Esophagus muscularis mucosa (tissue), 4 donors: Measurements from ENCODE around the gene SNCB. TPM values are rescaled to one million over a fixed set of nuclear protein-coding genes. Genes with fewer than 3 reads are reported as not detected.

Experiments used
- DNase-seq: peaks from one replicate; pipeline ENCODE4 v3.0.0-alpha.2; 2017; ENCODE audit errors: extremely low spot score
- H3K27ac ChIP-seq, 4 donors: fragments of 200-600 bp; sonication (generic); replicated peaks in 1 of 4; 1 replicate in 3 of 4; 2 replicates in 1 of 4; pipeline ENCODE4 v1.5.1; 2016 to 2019; ENCODE audit warnings: mild to moderate bottlenecking in 1 of 4
- H3K27me3 ChIP-seq, 4 donors: fragments of 200-600 bp; sonication (generic); one replicate each; pipeline versions ENCODE4 v1.5.1 to v1.6.0; 2016 to 2019
- H3K36me3 ChIP-seq, 4 donors: fragments of 200-600 bp; sonication (generic); one replicate each; pipeline ENCODE4 v1.5.1; 2016 to 2019
- H3K4me1 ChIP-seq, 4 donors: fragments of 200-600 bp; sonication (generic); one replicate each; pipeline ENCODE4 v1.5.1; 2016 to 2019
- H3K4me3 ChIP-seq, 4 donors: fragments of 200-600 bp; sonication (generic); 1 replicate in 2 of 4; 2 replicates in 2 of 4; pipeline ENCODE4 v1.5.1; 2016 to 2019; ENCODE audit warnings: mild to moderate bottlenecking in 4 of 4, moderate library complexity in 1 of 4
- H3K9me3 ChIP-seq, 4 donors: fragments of 200-600 bp; sonication (generic); 1 replicate in 3 of 4; 2 replicates in 1 of 4; pipeline ENCODE4 v1.5.1; 2016 to 2019
- CTCF ChIP-seq, 3 experiments: fragments of 200-600 bp in 2 of 3; fragments of 450-650 bp in 1 of 3; sonication (generic) in 2 of 3; IDR thresholded peaks; one replicate each; pipeline ENCODE4 v1.5.1; 2017 to 2019; ENCODE audit warnings: antibody characterized with exemption in 3 of 3, mild to moderate bottlenecking in 2 of 3, moderate library complexity in 1 of 3
- EP300 ChIP-seq: sonication (generic); formaldehyde crosslinking; IDR thresholded peaks from one replicate; pipeline ENCODE4 v1.6.1; 2017; ENCODE audit warnings: antibody characterized with exemption
- POLR2A ChIP-seq: fragments of 450-650 bp; IDR thresholded peaks from one replicate; pipeline ENCODE4 v1.6.1; 2017; ENCODE audit warnings: antibody characterized with exemption, moderate library complexity, mild to moderate bottlenecking, low read depth
- POLR2AphosphoS5 ChIP-seq, 2 donors: sonication (generic); formaldehyde crosslinking; IDR thresholded peaks; one replicate each; pipeline ENCODE4 v1.6.1; 2017; ENCODE audit warnings: antibody characterized with exemption in 2 of 2
- WGBS: methylation state at CpG from one replicate; pipeline ENCODE4 v1.1.5; 2018; 5-methylcytosine and 5-hydroxymethylcytosine counted together
- intact Hi-C: fragments of 100-400 bp; cut with DNase I; formaldehyde crosslinking; loops from one replicate; pipeline ENCODE4 v1.15.1; 2023
- total RNA-seq, 4 donors: library from RNA; depleted of rRNA; stranded (reverse); fragments of >200 nt; gene quantifications; one replicate each; pipeline versions ENCODE4 v1.1.0 to v1.2.1, GENCODE V29; 2016

SNCB gene
- total RNA-seq, 4 donors from 2014 or later, result not detected

DNA sequence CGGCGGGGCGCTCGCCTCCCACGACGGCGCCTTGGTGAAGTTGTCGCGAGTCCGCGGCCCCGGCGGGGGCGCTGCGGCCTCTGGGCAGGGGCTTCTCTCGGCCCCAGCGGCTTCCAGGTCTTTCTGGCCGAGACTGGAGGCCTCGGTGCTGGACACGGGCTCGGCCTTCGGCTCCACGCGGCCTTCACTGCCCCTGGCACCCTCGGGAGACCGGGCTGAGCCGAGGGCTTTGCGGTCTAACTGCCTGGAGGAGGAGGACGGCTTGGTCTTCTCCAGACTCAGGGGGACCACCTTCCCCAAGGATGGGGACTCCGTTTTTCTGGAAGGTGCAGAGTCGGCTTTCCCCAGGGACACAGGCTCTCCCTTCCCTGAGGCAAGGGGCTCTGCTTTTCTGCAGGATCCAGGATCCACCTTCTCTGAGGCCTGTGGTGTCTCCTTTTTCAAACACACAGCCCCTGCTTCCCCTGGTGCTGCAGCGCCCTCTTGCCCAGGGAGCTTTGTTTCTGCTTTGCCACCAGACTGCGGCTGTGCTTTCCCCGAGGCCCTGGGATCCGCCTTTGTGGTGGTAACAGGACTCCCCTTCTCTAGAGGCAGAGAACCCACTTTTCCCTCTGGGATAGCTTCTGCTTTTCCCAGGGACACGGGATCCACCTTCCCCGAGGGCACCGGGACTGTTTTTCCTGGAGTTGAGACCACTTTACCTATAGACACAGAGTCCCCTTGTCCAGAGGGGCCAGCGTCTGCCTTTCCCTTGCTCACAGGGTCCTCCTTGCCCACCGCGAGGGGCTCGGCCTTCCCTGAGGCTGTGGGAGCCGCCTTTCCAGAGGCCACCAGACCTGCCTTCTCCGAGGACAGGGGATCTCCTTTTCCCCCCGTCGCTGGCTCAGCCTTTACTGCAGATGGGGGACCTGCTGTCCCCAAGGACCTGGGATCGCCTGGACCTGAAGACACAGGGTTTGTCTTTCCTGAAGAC, 32.6 kb downstream of the SNCB start:
- H3K4me3 ChIP-seq, result peak overlapping the region; percentile 45 to 58 (median 48)
- peaks cover 4 to 17% (median 12%) of the 10 kb centered on the region in 4 donors for H3K4me1 ChIP-seq
- WGBS, result 90% methylated on average over 21 of the region's 47 CpGs
- intact Hi-C loops, result no loop called here
- no peak overlapping the region for H3K27ac ChIP-seq
- H3K9me3 ChIP-seq, result no peaks in the 10 kb centered on the region
- TF ChIP-seq POLR2A (no peak), EP300 (no peak), POLR2AphosphoS5 (IDR thresholded peaks at IDR 0.05) (no peak), CTCF (IDR thresholded peaks at IDR 0.05) (no peak)
- no peaks in the 10 kb centered on the region for H3K36me3 ChIP-seq
- DNase-seq, result no peak
- peaks cover 0 to 62% (median 0%) of the 10 kb centered on the region in 4 donors for H3K27me3 ChIP-seq

DNA sequence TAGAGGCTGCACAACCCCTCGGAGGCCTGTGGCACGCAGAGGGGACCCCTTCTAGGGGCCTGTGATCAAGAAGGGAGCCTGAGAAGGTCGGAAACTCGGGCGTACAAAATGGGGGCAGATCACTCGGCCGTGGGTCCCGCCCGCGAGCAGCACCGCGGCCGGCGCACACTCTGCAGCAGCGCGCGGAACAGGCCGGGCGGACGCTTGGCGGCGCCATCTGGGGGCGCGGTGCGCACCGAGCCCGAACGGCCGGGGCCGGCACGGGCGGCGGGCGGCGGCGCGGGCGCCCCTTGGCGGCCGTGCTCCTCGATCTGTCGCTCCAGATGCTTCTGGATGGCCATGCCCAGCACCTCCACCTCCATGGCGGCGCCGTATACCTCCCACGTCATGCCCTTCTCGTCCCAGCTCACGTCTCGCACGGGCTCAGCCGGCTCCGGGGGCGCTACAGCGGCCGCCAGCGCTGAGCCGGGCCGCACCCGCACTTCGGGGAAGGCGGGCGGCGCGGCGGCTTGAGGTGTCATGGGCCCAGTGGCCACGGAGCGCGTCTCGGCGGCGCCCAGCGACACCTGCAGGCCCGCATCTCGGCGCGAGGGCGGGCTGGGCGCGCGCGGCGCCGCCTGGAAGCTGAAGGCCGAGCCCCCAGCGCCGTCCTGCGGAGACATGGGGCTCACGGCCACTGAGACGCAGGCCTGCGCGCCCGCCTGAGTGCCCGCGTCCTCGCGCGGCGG, 33.5 kb downstream of the SNCB start:
- no peaks in the 10 kb centered on the region for H3K36me3 ChIP-seq
- TF ChIP-seq EP300 (no peak), CTCF (IDR thresholded peaks at IDR 0.05) (peak in 1 of 3 experiments; percentile 15), POLR2A (no peak)
- no peak for DNase-seq
- WGBS, result 9% methylated on average over 9 of the region's 98 CpGs
- H3K9me3 ChIP-seq, result no peaks in the 10 kb centered on the region
- peaks cover 0 to 65% (median 0%) of the 10 kb centered on the region in 4 donors for H3K27me3 ChIP-seq
- peaks cover 4 to 17% (median 12%) of the 10 kb centered on the region in 4 donors for H3K4me1 ChIP-seq
- intact Hi-C loops, result no loop called here
- H3K4me3 ChIP-seq, result peak overlapping the region; percentile 45 to 58 (median 48)
- no peak overlapping the region for H3K27ac ChIP-seq

DNA sequence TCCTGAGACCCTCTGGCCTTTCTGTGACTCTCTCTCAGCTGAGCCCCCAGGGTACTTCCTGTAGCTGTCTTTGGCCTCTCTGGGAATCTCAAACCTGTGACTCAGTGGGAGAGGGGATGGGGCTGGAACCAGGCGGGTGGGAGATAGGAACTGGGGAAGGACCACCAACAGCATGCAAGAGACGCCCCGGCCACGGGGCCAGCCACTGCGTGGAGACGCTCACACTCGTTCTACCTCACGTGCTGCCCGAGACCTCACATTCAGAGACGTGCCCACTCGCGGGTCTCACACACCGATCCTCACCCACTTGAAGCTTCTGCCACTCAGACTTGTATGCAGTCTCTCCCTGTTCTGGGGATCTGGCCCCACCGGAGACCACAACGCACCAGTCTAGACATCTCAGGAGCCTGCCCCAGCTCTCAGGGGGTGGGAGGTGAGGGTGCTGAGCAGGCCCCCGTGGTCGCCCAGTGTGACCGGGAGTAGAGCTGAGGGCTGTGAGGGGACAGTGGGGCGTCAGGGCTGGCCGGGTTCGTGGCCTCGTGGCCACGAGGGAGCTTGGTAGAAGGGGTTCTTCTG, 34.2 kb downstream of the SNCB start:
- peaks cover 0 to 65% (median 0%) of the 10 kb centered on the region in 4 donors for H3K27me3 ChIP-seq
- no peak overlapping the region for H3K27ac ChIP-seq
- 84% methylated on average over 21 of the region's 23 CpGs for WGBS
- TF ChIP-seq CTCF (IDR thresholded peaks at IDR 0.05), result no peak
- TF ChIP-seq EP300, result no peak
- TF ChIP-seq POLR2A, result no peak
- TF ChIP-seq POLR2AphosphoS5 (IDR thresholded peaks at IDR 0.05), result no peak
- no peak for DNase-seq
- H3K9me3 ChIP-seq, result no peaks in the 10 kb centered on the region
- H3K4me3 ChIP-seq, result peak overlapping the region; percentile 45 to 58 (median 48)
- no peaks in the 10 kb centered on the region for H3K36me3 ChIP-seq
- intact Hi-C loops, result no loop called here
- H3K4me1 ChIP-seq, result peaks cover 4 to 17% (median 12%) of the 10 kb centered on the region in 4 donors

- DNase-seq, result no peak
- WGBS, result 83% methylated on average over 11 of the region's 11 CpGs
- intact Hi-C loops, result no loop called here
Measured at GRCh38 chr5:176595386-176595943, 34.9 kb downstream of the SNCB start.

More at GRCh38 chr5:176595386-176595943, 34.9 kb downstream of the SNCB start:
- no peak for TF ChIP-seq EP300
- no peak for TF ChIP-seq POLR2A
- TF ChIP-seq POLR2AphosphoS5 (IDR thresholded peaks at IDR 0.05), result no peak
- no peak for TF ChIP-seq CTCF (IDR thresholded peaks at IDR 0.05)
- H3K36me3 ChIP-seq, result no peaks in the 10 kb centered on the region
- H3K4me3 ChIP-seq, result no peak overlapping the region
- H3K27me3 ChIP-seq, result peaks cover 0 to 65% (median 0%) of the 10 kb centered on the region in 4 donors
- peaks cover 4 to 17% (median 12%) of the 10 kb centered on the region in 4 donors for H3K4me1 ChIP-seq
- no peaks in the 10 kb centered on the region for H3K9me3 ChIP-seq
- H3K27ac ChIP-seq, result no peak overlapping the region
